Diencephalon (tissue), 1 donor: ENCODE measurements around the gene WDFY1. TPM values are rescaled to one million over a fixed set of nuclear protein-coding genes. Genes with fewer than 3 reads are reported as not detected.

Experiments
- total RNA-seq: library from RNA; depleted of rRNA; stranded (reverse); fragments of >200 nt; gene quantifications from one replicate; pipeline ENCODE4 v1.2.3, GENCODE V29; 2014

Gene WDFY1
- total RNA-seq = 63.9 TPM

GRCh38 chr2:223944703-223945531 lies at the start of gene WDFY1:
Gene WDFY1 (minus strand): TSS chr2:223945335. CDS start chr2:223945284, 51 bp downstream.

GRCh38 chr2:223957092-223957851 lies 12.1 kb upstream of the WDFY1 start, which contains the start of gene MRPL44:
Gene MRPL44 (plus strand): TSS chr2:223957463. CDS start chr2:223957473, 10 bp downstream.

GRCh38 chr2:223837287-223838061 lies 107.7 kb downstream of the WDFY1 start, which contains the start of gene AP1S3:
Gene AP1S3 (minus strand): TSS chr2:223837582. CDS start chr2:223837450, 132 bp downstream.

Other genes with a start within 250 kb of the WDFY1 start
- gene AP1S3, start 107.8 kb downstream of the WDFY1 start, total RNA-seq = 8.8 TPM
- gene MRPL44, start 12.1 kb upstream of the WDFY1 start, total RNA-seq = 66.0 TPM
- 73.6 TPM for gene SERPINE2, start 94.0 kb upstream of the WDFY1 start, total RNA-seq